Keratinocyte (primary cell): ENCODE results near the gene SIM2. TPM values are rescaled to one million over a fixed set of nuclear protein-coding genes. Genes with fewer than 3 reads are reported as not detected.

Experiments
- DNase-seq: peaks from one replicate; pipeline ENCODE4 v3.0.0-alpha.2; 2011; ENCODE audit warnings: low read depth, missing footprints, low spot score
- FAIRE-seq: peaks from 2 replicates; lab custom pipeline; 2011; peaks lifted over from hg19 to GRCh38; lab: Jason Lieb, UNC
- H2AFZ ChIP-seq: 2 replicates; pipeline ENCODE4 v1.6.0; 2012; ENCODE audit warnings: low read length, control low read depth, inconsistent platforms; ENCODE audit not compliant: control insufficient read depth
- H3K27ac ChIP-seq: 2 replicates; pipeline ENCODE4 v1.5.1; 2011; ENCODE audit warnings: low read length; ENCODE audit not compliant: control insufficient read depth, insufficient read depth
- H3K27me3 ChIP-seq: 3 replicates; pipeline ENCODE4 v1.6.0; 2011; ENCODE audit warnings: low read length; ENCODE audit not compliant: control insufficient read depth, insufficient read depth; ENCODE audit errors: extremely low read depth
- H3K36me3 ChIP-seq, 2 experiments: 2 replicates in 1 of 2; 3 replicates in 1 of 2; pipeline ENCODE4 v1.5.1; 2011; ENCODE audit warnings: low read length in 2 of 2, mild to moderate bottlenecking in 1 of 2; ENCODE audit not compliant: control insufficient read depth in 2 of 2, insufficient read depth in 2 of 2; ENCODE audit errors: extremely low read depth in 1 of 2
- H3K4me1 ChIP-seq: 3 replicates; pipeline ENCODE4 v1.5.1; 2011; ENCODE audit warnings: low read length; ENCODE audit not compliant: control insufficient read depth, insufficient read depth; ENCODE audit errors: extremely low read depth
- H3K4me2 ChIP-seq: 3 replicates; pipeline ENCODE4 v1.6.0; 2011; ENCODE audit warnings: low read depth, low read length; ENCODE audit not compliant: control insufficient read depth, insufficient read depth; ENCODE audit errors: extremely low read depth
- H3K4me3 ChIP-seq, 3 experiments: fragments of 200-600 bp in 1 of 3; sonication (generic) in 1 of 3; 2 replicates in 2 of 3; 3 replicates in 1 of 3; pipeline ENCODE4 v1.5.1; 2011 to 2016; ENCODE audit warnings: low read length in 3 of 3, mild to moderate bottlenecking in 3 of 3, control low read depth in 2 of 3, inconsistent platforms in 1 of 3, low read depth in 1 of 3, mixed read lengths in 1 of 3, mixed run types in 1 of 3, moderate library complexity in 1 of 3; ENCODE audit not compliant: control insufficient read depth in 2 of 3, insufficient read depth in 2 of 3; ENCODE audit errors: extremely low read depth in 1 of 3
- H3K79me2 ChIP-seq: 2 replicates; pipeline ENCODE4 v1.6.0; 2012; ENCODE audit warnings: low read length; ENCODE audit not compliant: control insufficient read depth, insufficient read depth
- H3K9ac ChIP-seq: 3 replicates; pipeline ENCODE4 v1.6.0; 2011; ENCODE audit warnings: low read length; ENCODE audit not compliant: control insufficient read depth, insufficient read depth; ENCODE audit errors: extremely low read depth
- H3K9me1 ChIP-seq: 3 replicates; pipeline ENCODE4 v1.6.0; 2011; ENCODE audit warnings: low read length; ENCODE audit not compliant: control insufficient read depth, insufficient read depth; ENCODE audit errors: extremely low read depth
- H3K9me3 ChIP-seq: 2 replicates; pipeline ENCODE4 v1.5.1; 2012; ENCODE audit warnings: low read depth, low read length; ENCODE audit not compliant: control insufficient read depth
- H4K20me1 ChIP-seq: 3 replicates; pipeline ENCODE4 v1.6.0; 2011; ENCODE audit warnings: low read length; ENCODE audit not compliant: control insufficient read depth, insufficient read depth; ENCODE audit errors: extremely low read depth
- CTCF ChIP-seq, 3 experiments: IDR thresholded peaks in 1 of 3; conservative IDR thresholded peaks in 1 of 3; optimal IDR thresholded peaks in 1 of 3; 2 replicates in 2 of 3; 3 replicates in 1 of 3; pipeline versions ENCODE3 to v1.5.1; 2011; ENCODE audit warnings: low read length in 3 of 3, mild to moderate bottlenecking in 3 of 3, moderate library complexity in 2 of 3, control low read depth in 1 of 3, inconsistent platforms in 1 of 3; ENCODE audit not compliant: insufficient read depth in 2 of 3; ENCODE audit errors: extremely low read depth in 1 of 3
- EZH2 ChIP-seq: IDR thresholded peaks from one replicate; pipeline ENCODE4 v1.6.1; 2012; ENCODE audit warnings: inconsistent platforms, mild to moderate bottlenecking, low read length, moderate library complexity
- dilution Hi-C: fragments of 300-500 bp; cut with MboI; formaldehyde crosslinking; loops from one replicate; pipeline ENCODE4 v1.7.0; 2020; ENCODE audit warnings: low sequenced_read_pairs; ENCODE audit not compliant: extremely low pct_ligation_motif_present
- polyA plus RNA-seq, 5 experiments: library from polyadenylated mRNA; depleted of rRNA in 3 of 5; stranded (reverse) in 3 of 5; stranded (forward) in 1 of 5; unstranded in 1 of 5; fragments of >200 nt; gene quantifications; 1 replicate in 1 of 5; 2 replicates in 3 of 5; 3 replicates in 1 of 5; pipeline versions ENCODE4 v1.2.1 to v1.2.3, GENCODE V29; 2011 to 2012; ENCODE audit warnings: missing spikeins in 2 of 5, low read depth in 1 of 5, low replicate concordance in 1 of 5

Gene SIM2
- polyA plus RNA-seq, 1 donor (not counting 4 experiments of a cell fraction or from before 2014, with no cell fraction given), result 0.05 TPM

GRCh38 chr21:36730291-36731281 lies 31.7 kb downstream of the SIM2 start:
- Histone ChIP-seq H3K9ac (no peak overlapping the region), H4K20me1 (no peaks in the 10 kb centered on the region), H3K9me1 (no peaks in the 10 kb centered on the region), H3K4me3 (no peak overlapping the region), H3K27me3 (peaks cover 12% of the 10 kb centered on the region), H2AFZ (no peak overlapping the region), H3K36me3 (no peaks in the 10 kb centered on the region), H3K9me3 (no peaks in the 10 kb centered on the region), H3K27ac (no peak overlapping the region), H3K4me1 (no peaks in the 10 kb centered on the region), H3K4me2 (no peak overlapping the region), H3K79me2 (no peaks in the 10 kb centered on the region)
- no peak for TF ChIP-seq CTCF (optimal IDR thresholded peaks at IDR 0.05 in 1 of 3, IDR thresholded peaks at IDR 0.05 in 1 of 3, conservative IDR thresholded peaks at IDR 0.05 in 1 of 3; ENCODE audit: extremely low read depth in 1 of 3, insufficient read depth in 2 of 3, low read length in 3 of 3)
- TF ChIP-seq EZH2, result no peak
- DNase-seq (no peak), FAIRE-seq (no peak)
- dilution Hi-C loops, result no loop called here

- peaks cover 12% of the 10 kb centered on the region for H3K27me3 ChIP-seq
- H3K9me3 ChIP-seq, result no peaks in the 10 kb centered on the region
- H3K9me1 ChIP-seq, result no peaks in the 10 kb centered on the region
- no peak for FAIRE-seq
- H3K4me3 ChIP-seq, result no peak overlapping the region
- DNase-seq, result no peak
- no peaks in the 10 kb centered on the region for H3K36me3 ChIP-seq
- H4K20me1 ChIP-seq, result no peaks in the 10 kb centered on the region
- H2AFZ ChIP-seq, result no peak overlapping the region
- TF ChIP-seq CTCF (optimal IDR thresholded peaks at IDR 0.05 in 1 of 3, IDR thresholded peaks at IDR 0.05 in 1 of 3, conservative IDR thresholded peaks at IDR 0.05 in 1 of 3; ENCODE audit: extremely low read depth in 1 of 3, insufficient read depth in 2 of 3, low read length in 3 of 3) (no peak), EZH2 (no peak)
- H3K4me2 ChIP-seq, result no peak overlapping the region
- H3K79me2 ChIP-seq, result no peaks in the 10 kb centered on the region
- H3K27ac ChIP-seq, result no peak overlapping the region
- dilution Hi-C loops, result no loop called here
- H3K4me1 ChIP-seq, result no peaks in the 10 kb centered on the region
- no peak overlapping the region for H3K9ac ChIP-seq
These were observed 33.3 kb downstream of the SIM2 start for GRCh38 chr21:36732217-36732616.
